Measurements from ENCODE around the gene TYSND1.

Gene TYSND1

DNA sequence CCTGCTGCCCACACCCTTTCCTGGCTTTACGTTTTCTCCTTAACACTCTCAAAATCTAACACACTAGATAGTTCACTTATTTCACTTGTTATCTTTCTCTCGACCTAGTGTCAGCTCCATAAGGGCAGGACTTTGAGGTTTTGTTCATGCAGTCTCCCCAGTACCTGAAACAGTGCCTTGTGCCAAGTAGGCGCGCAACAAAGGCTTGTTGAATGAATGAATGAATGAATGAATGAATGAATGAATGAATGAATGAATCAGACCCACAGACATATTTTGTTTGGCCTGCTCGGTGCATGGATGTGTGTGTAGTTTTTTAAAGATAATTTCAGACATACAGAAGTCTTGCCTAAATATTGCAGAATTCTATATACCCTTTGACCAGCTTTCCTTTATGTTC, 6.2 kb downstream of the TYSND1 start:
- Histone ChIP-seq H3K27me3 (ENCODE audit: insufficient read depth, low read depth) (no peaks in the 10 kb centered on the region), H3K9ac (no peak overlapping the region), H3K4me1 (ENCODE audit: low read depth, poor library complexity, severe bottlenecking) (peaks cover 10% of the 10 kb centered on the region), H3K27ac (no peak overlapping the region), H3K4me3 (IDR thresholded peaks at IDR 0.05; ENCODE audit: insufficient read depth, low read depth, low read length) (no peak overlapping the region), H4K20me1 (ENCODE audit: insufficient read depth) (no peaks in the 10 kb centered on the region), H3K79me2 (ENCODE audit: insufficient read depth, low read depth) (no peaks in the 10 kb centered on the region), H3K4me2 (no peak overlapping the region), H3K36me3 (ENCODE audit: insufficient read depth) (no peaks in the 10 kb centered on the region), H2AFZ (ENCODE audit: low read depth) (no peak overlapping the region)
- TF ChIP-seq, protein P1, sequence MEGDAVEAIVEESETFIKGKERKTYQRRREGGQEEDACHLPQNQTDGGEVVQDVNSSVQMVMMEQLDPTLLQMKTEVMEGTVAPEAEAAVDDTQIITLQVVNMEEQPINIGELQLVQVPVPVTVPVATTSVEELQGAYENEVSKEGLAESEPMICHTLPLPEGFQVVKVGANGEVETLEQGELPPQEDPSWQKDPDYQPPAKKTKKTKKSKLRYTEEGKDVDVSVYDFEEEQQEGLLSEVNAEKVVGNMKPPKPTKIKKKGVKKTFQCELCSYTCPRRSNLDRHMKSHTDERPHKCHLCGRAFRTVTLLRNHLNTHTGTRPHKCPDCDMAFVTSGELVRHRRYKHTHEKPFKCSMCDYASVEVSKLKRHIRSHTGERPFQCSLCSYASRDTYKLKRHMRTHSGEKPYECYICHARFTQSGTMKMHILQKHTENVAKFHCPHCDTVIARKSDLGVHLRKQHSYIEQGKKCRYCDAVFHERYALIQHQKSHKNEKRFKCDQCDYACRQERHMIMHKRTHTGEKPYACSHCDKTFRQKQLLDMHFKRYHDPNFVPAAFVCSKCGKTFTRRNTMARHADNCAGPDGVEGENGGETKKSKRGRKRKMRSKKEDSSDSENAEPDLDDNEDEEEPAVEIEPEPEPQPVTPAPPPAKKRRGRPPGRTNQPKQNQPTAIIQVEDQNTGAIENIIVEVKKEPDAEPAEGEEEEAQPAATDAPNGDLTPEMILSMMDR (conservative IDR thresholded peaks at IDR 0.05; ENCODE audit: low read depth, low read length), result no peak

DNA sequence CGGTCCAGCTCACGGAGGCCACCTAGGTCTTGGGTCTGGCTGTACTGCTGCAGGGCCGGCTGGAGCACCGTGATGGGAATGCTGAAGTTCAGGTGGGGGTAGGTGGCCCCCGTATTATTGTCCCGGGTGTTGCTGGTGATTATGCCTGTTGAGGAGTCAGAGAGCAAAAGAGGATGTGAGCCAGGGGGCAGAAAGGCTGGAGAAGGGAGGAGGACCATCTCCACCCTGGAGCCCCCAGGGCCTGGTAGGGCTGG, 6.6 kb downstream of the TYSND1 start:
- TF ChIP-seq, protein P1 (conservative IDR thresholded peaks at IDR 0.05; ENCODE audit: low read depth, low read length), result no peak
- Histone ChIP-seq H3K4me1 (ENCODE audit: low read depth, poor library complexity, severe bottlenecking) (peaks cover 7% of the 10 kb centered on the region), H3K79me2 (ENCODE audit: insufficient read depth, low read depth) (no peaks in the 10 kb centered on the region), H3K27me3 (ENCODE audit: insufficient read depth, low read depth) (no peaks in the 10 kb centered on the region), H3K9ac (no peak overlapping the region), H3K4me2 (no peak overlapping the region), H4K20me1 (ENCODE audit: insufficient read depth) (no peaks in the 10 kb centered on the region), H3K27ac (no peak overlapping the region), H3K36me3 (ENCODE audit: insufficient read depth) (no peaks in the 10 kb centered on the region), H2AFZ (ENCODE audit: low read depth) (no peak overlapping the region), H3K4me3 (IDR thresholded peaks at IDR 0.05; ENCODE audit: insufficient read depth, low read depth, low read length) (no peak overlapping the region)

DNA sequence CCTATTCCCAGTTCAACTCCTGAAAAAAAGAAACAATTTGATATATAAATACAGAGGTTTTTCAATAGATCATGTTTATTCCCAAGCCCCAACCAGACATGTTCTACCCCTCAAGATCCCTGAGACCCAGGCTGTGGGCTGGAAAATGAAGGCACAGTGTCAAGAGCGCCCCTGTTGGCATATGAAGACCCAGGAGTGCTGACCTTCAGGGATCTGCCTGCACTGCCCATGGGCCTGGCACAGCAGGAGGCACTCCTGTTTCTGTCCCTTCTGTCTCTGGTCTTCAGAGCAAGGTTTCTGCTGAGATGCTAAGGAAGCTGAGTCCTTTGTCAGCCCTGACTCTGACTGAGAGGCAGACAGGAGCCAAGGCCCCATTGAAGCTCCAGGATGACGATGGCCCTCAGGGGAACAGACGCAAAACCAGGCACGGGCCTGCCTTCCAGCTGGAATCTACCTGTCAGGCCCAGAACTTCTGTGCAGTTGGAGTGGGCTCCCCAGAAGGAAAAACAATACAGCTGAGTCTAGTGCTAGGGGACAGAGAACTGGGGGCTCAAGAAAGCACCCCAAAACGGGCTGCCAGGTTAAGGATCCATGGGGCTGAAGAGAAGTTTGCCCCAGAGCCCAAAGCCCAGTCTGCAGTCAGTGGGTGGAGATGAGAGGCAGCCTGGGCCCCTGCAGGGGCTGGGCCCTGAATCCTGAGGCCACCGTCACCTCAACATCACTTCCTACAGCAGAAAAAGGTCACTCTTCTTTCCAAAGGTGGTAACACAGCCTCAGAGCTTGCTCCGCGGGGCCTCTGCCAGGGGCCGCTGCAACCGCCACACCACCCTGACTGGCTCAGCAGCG, 7.1 kb downstream of the TYSND1 start:
- Histone ChIP-seq H3K36me3 (ENCODE audit: insufficient read depth) (no peaks in the 10 kb centered on the region), H3K79me2 (ENCODE audit: insufficient read depth, low read depth) (no peaks in the 10 kb centered on the region), H2AFZ (ENCODE audit: low read depth) (no peak overlapping the region), H3K4me2 (no peak overlapping the region), H3K4me1 (ENCODE audit: low read depth, poor library complexity, severe bottlenecking) (peaks cover 1% of the 10 kb centered on the region), H3K27ac (no peak overlapping the region), H3K4me3 (IDR thresholded peaks at IDR 0.05; ENCODE audit: insufficient read depth, low read depth, low read length) (no peak overlapping the region), H3K9ac (no peak overlapping the region), H4K20me1 (ENCODE audit: insufficient read depth) (no peaks in the 10 kb centered on the region), H3K27me3 (ENCODE audit: insufficient read depth, low read depth) (no peaks in the 10 kb centered on the region)
- TF ChIP-seq, protein P1 (conservative IDR thresholded peaks at IDR 0.05; ENCODE audit: low read depth, low read length), result no peak

DNA sequence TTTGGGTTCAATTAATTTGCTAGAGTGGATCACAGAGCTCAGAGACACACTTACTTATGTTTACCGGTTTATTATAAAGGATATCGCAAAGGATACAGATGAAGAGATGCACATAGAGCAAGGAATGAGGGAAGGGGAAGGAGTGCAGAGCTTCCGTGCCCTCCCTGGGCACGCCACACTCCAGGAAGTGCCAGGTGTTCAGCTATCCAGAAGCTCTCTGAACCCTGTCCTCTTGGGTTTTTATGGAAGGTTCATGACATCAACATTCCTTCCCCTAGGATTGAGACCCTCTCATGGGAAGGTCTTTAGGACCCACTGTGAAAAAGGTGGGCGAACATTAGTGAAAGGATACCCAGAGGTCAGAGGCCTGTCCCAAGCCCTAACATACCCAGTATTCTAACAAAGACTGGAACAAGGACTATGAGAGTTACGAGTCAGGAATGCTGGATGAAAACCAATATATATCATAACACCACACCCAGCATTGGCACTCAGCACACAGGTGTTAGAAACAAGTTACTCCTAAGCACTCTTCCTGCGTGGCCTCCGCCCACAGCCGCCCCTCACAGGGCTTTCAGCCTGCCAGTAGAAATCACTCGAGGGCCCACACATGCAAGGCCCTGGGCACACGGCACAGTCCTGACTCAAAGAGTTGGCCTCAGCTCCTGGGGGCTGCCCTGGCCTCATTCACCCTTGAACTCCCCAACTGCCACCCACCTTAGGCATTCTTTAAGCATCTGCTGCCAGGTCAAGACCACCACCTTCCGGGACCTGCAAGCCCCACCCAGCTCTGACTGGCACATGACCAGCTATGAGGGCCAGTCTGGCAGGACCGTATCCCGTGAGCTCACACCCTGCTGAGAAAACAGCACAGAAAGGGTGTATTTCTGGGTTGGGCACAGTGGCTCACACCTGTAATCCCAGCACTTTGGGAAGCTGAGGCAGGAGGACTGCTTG, 8.3 kb downstream of the TYSND1 start:
- no peak overlapping the region for H3K4me2 ChIP-seq
- no peaks in the 10 kb centered on the region for H4K20me1 ChIP-seq (ENCODE audit: insufficient read depth)
- TF ChIP-seq, protein P1 (conservative IDR thresholded peaks at IDR 0.05; ENCODE audit: low read depth, low read length), result no peak
- no peak overlapping the region for H3K4me3 ChIP-seq (IDR thresholded peaks at IDR 0.05; ENCODE audit: insufficient read depth, low read depth, low read length)
- H3K9ac ChIP-seq, result no peak overlapping the region
- no peaks in the 10 kb centered on the region for H3K36me3 ChIP-seq (ENCODE audit: insufficient read depth)
- H3K79me2 ChIP-seq (ENCODE audit: insufficient read depth, low read depth), result peaks cover 3% of the 10 kb centered on the region; the same call in 1 of the 2 replicates
- H3K4me1 ChIP-seq (ENCODE audit: low read depth, poor library complexity, severe bottlenecking), result peaks cover 9% of the 10 kb centered on the region
- H3K27me3 ChIP-seq (ENCODE audit: insufficient read depth, low read depth), result no peaks in the 10 kb centered on the region
- H3K27ac ChIP-seq, result no peak overlapping the region
- H2AFZ ChIP-seq (ENCODE audit: low read depth), result no peak overlapping the region
